HepG2 (cell line): ENCODE data around the gene TRIM67. TPM values are rescaled to one million over a fixed set of nuclear protein-coding genes. Genes with fewer than 3 reads are reported as not detected.

ENCODE experiments used
- ATAC-seq: fragments of 200-7000 bp; cut with Tn5 transposase; 3 replicates; pipeline ENCODE4 v1.9.1; 2020; ENCODE audit warnings: mild to moderate bottlenecking, moderate library complexity
- BruUV-seq: library from RNA; stranded (reverse); fragments of 400-500 nt; replicated peaks from 2 replicates; lab custom pipeline; 2021; lab: Mats Ljungman, UMichigan
- CTCF ChIA-PET: fragments of 300-600 bp; formaldehyde crosslinking; extraction: SDS; loops from one replicate; lab custom pipeline; 2021; ENCODE audit warnings: low total read pairs, inconsistent platforms, low intra/inter-chr PET ratio; lab: Yijun Ruan, JAX
- POLR2A ChIA-PET: fragments of 350-600 bp; sonication (Branson Sonifier 250); formaldehyde crosslinking; loops from one replicate; lab custom pipeline; 2020; ENCODE audit warnings: antibody characterized with exemption, inconsistent platforms; lab: Yijun Ruan, JAX
- DNase-seq: peaks from one replicate; pipeline ENCODE4 v3.0.0-alpha.2; 2015; ENCODE audit warnings: low spot score
- FAIRE-seq: peaks from 3 replicates; lab custom pipeline; 2011; peaks lifted over from hg19 to GRCh38; lab: Jason Lieb, UNC
- H2AFZ ChIP-seq: one replicate; pipeline ENCODE4 v1.6.1; 2011; ENCODE audit warnings: low read length, inconsistent platforms
- H3K27ac ChIP-seq: fragments of 300-600 bp; 3 replicates; pipeline ENCODE4 v1.8.0; 2011; ENCODE audit warnings: mixed run types, mild to moderate bottlenecking, mixed read lengths, low read length, inconsistent platforms; ENCODE audit not compliant: insufficient read depth; ENCODE audit errors: extremely low read length
- H3K27me3 ChIP-seq, 2 experiments: fragments of 200-600 bp in 1 of 2; 2 replicates in 1 of 2; 3 replicates in 1 of 2; pipeline versions ENCODE4 v1.6.0 to v1.8.0; 2011; ENCODE audit warnings: low read length in 2 of 2, mild to moderate bottlenecking in 2 of 2, moderate library complexity in 2 of 2, inconsistent platforms in 1 of 2; ENCODE audit not compliant: insufficient read depth in 2 of 2, control insufficient read depth in 1 of 2
- H3K36me3 ChIP-seq, 2 experiments: fragments of 200-600 bp in 1 of 2; replicated peaks in 1 of 2; 2 replicates in 1 of 2; 3 replicates in 1 of 2; pipeline versions ENCODE4 v1.5.1 to v1.8.0; 2011; ENCODE audit warnings: low read length in 2 of 2, inconsistent platforms in 1 of 2; ENCODE audit not compliant: insufficient read depth in 2 of 2, control insufficient read depth in 1 of 2
- H3K4me1 ChIP-seq: 2 replicates; pipeline ENCODE4 v1.5.1; 2012; ENCODE audit warnings: low read length, inconsistent platforms; ENCODE audit not compliant: insufficient read depth
- H3K4me2 ChIP-seq: 2 replicates; pipeline ENCODE4 v1.6.0; 2011; ENCODE audit warnings: low read depth, low read length, inconsistent platforms
- H3K4me3 ChIP-seq, 3 experiments: fragments of 200-600 bp in 1 of 3; sonication (generic), shearing (Covaris generic) in 1 of 3; replicated peaks in 1 of 3; 2 replicates each; pipeline ENCODE4 v1.5.1; 2011 to 2016; ENCODE audit warnings: low read length in 3 of 3, inconsistent platforms in 2 of 3, low read depth in 2 of 3, mild to moderate bottlenecking in 2 of 3, control low read depth in 1 of 3, mixed read lengths in 1 of 3; ENCODE audit not compliant: insufficient read depth in 1 of 3
- H3K79me2 ChIP-seq: one replicate; pipeline ENCODE4 v1.6.1; 2011; ENCODE audit warnings: low read length, inconsistent platforms; ENCODE audit not compliant: insufficient read depth
- H3K9ac ChIP-seq: 2 replicates; pipeline ENCODE4 v1.6.0; 2011; ENCODE audit warnings: mild to moderate bottlenecking, low read depth, low read length, inconsistent platforms; ENCODE audit not compliant: insufficient read depth
- H3K9me3 ChIP-seq: 2 replicates; pipeline ENCODE4 v1.5.1; 2012; ENCODE audit warnings: mild to moderate bottlenecking, low read length
- H4K20me1 ChIP-seq: 2 replicates; pipeline ENCODE4 v1.6.0; 2011; ENCODE audit warnings: inconsistent platforms, mild to moderate bottlenecking, low read length, moderate library complexity; ENCODE audit not compliant: insufficient read depth
- ARID2 ChIP-seq: sonication (generic); formaldehyde crosslinking; IDR thresholded peaks from 2 replicates; pipeline ENCODE4 v1.8.1; 2022; ENCODE audit warnings: mild to moderate bottlenecking, missing genetic modification reagents, borderline replicate concordance
- FLYWCH1 ChIP-seq: sonication (generic); formaldehyde crosslinking; IDR thresholded peaks from 2 replicates; pipeline ENCODE4 v1.8.1; 2023; ENCODE audit warnings: mild to moderate bottlenecking, missing genetic modification reagents
- IRF2 ChIP-seq: IDR thresholded peaks from 2 replicates; pipeline ENCODE4 v1.6.1; 2018; ENCODE audit warnings: missing genetic modification reagents, missing compliant biosample characterization
- MLLT10 ChIP-seq: sonication (generic); formaldehyde crosslinking; IDR thresholded peaks from 2 replicates; pipeline ENCODE4 v1.4.0; 2020; ENCODE audit warnings: missing genetic modification reagents
- PHB2 ChIP-seq: fragments of 450-650 bp; IDR thresholded peaks from 2 replicates; pipeline ENCODE4 v1.6.1; 2018; ENCODE audit not compliant: partially characterized antibody
- PHF21A ChIP-seq: sonication (generic); formaldehyde crosslinking; IDR thresholded peaks from 2 replicates; pipeline ENCODE4 v1.5.0; 2020; ENCODE audit warnings: mild to moderate bottlenecking, missing genetic modification reagents
- SNRNP70 ChIP-seq: fragments of 200-400 bp; formaldehyde crosslinking; IDR thresholded peaks from 2 replicates; pipeline ENCODE4 v1.6.1; 2017; ENCODE audit warnings: mild to moderate bottlenecking, low read depth, low read length, moderate library complexity
- THYN1 ChIP-seq: sonication (generic); formaldehyde crosslinking; IDR thresholded peaks from 2 replicates; pipeline ENCODE4 v1.8.1; 2023; ENCODE audit warnings: low read depth, mild to moderate bottlenecking, moderate library complexity, missing genetic modification reagents, borderline replicate concordance
- ZBTB39 ChIP-seq: sonication (generic); formaldehyde crosslinking; IDR thresholded peaks from 2 replicates; pipeline ENCODE4 v1.5.0; 2020; ENCODE audit warnings: missing genetic modification reagents
- ZNF431 ChIP-seq: sonication (generic); formaldehyde crosslinking; IDR thresholded peaks from 2 replicates; pipeline ENCODE4 v1.9.0; 2022; ENCODE audit warnings: missing genetic modification reagents, low read depth, mild to moderate bottlenecking, borderline replicate concordance
- ZNF546 ChIP-seq: sonication (generic); formaldehyde crosslinking; conservative IDR thresholded peaks from 2 replicates; pipeline ENCODE4 v1.8.1; 2023; ENCODE audit warnings: mild to moderate bottlenecking, missing genetic modification reagents
- ZNF598 ChIP-seq: sonication (generic); formaldehyde crosslinking; IDR thresholded peaks from 2 replicates; pipeline ENCODE4 v1.5.1; 2020; ENCODE audit warnings: mild to moderate bottlenecking, missing genetic modification reagents, borderline replicate concordance
- WGBS: methylation state at CpG from one replicate; pipeline ENCODE4 v1.1.6; 2017; ENCODE audit warnings: low lambda C conversion rate; 5-methylcytosine and 5-hydroxymethylcytosine counted together
- in situ Hi-C: cut with HindIII; loops from 2 replicates; pipeline ENCODE4 v1.10.0; 2017; ENCODE audit warnings: low pct_unique_long_range_greater_than_20kb; ENCODE audit not compliant: extremely low pct_ligation_motif_present
- intact Hi-C: fragments of 100-400 bp; cut with micrococcal nuclease; formaldehyde crosslinking; loops from one replicate; pipeline ENCODE4 v1.10.0; 2022; ENCODE audit not compliant: unreplicated experiment
- polyA plus RNA-seq, 8 experiments: library from polyadenylated mRNA; depleted of rRNA in 3 of 8; stranded (reverse) in 7 of 8; unstranded in 1 of 8; fragments of >200 nt; fragmentation: Illumina TruSeq in 4 of 8; extraction: Trizol in 4 of 8; gene quantifications; 2 replicates each; pipeline versions ENCODE4 v1.2.1 to v1.2.3, GENCODE V29; 2011 to 2016; ENCODE audit warnings: low read depth in 4 of 8, missing spikeins in 1 of 8, mixed read lengths in 1 of 8; ENCODE audit not compliant: insufficient read depth in 1 of 8
- total RNA-seq, 5 experiments: library from RNA; depleted of rRNA; stranded (reverse); fragments of >200 nt; fragmentation: Illumina TruSeq; extraction: Trizol; gene quantifications; 2 replicates each; pipeline ENCODE4 v1.2.3, GENCODE V29; 2016; ENCODE audit warnings: low read depth in 1 of 5
- TF ChIP-seq, protein P1 (sequence below), 2 experiments: fragments of 450-650 bp in 1 of 2; sonication (generic) in 1 of 2; formaldehyde crosslinking in 1 of 2; IDR thresholded peaks; 2 replicates each; pipeline versions ENCODE4 v1.6.1 to v1.8.0; 2016 to 2022; ENCODE audit warnings: antibody characterized with exemption in 1 of 2, mild to moderate bottlenecking in 1 of 2, missing genetic modification reagents in 1 of 2
- TF ChIP-seq, protein P2 (sequence below): IDR thresholded peaks from 2 replicates; pipeline ENCODE4 v1.6.1; 2016

The TRIM67 gene
- total and polyA plus RNA-seq, 2 of the 13 experiments (the other 11 are each of a cell fraction or from before 2014, with no cell fraction given): not detected

DNA sequence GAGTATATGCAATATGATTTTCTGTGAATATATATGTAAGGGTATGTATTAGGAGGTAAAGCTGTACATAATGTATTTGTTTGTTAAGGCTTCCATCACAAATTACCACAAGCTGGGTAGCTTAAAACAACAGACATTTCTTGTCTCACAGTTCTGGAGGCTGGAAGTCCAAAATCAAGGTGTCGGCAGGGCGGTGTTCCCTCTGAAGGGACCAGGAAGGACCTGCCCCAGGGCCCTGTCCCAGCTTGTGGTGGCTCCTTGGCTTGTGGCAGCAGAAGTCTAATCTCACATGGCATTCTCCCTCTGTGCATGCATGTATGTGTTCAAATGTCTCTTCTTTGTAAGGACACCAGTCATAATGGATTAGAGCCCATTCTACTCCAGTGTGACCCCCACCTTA lies 17.1 kb downstream of the TRIM67 start:
- WGBS: 60% methylated on average over 1 of the region's 2 CpGs
- FAIRE-seq (no peak), DNase-seq (no peak), ATAC-seq (no peak)
- Histone ChIP-seq H3K9ac (no peak overlapping the region), H3K36me3 (no peaks in the 10 kb centered on the region), H3K27ac (no peak overlapping the region), H3K4me1 (no peaks in the 10 kb centered on the region), H3K4me2 (no peak overlapping the region), H4K20me1 (no peaks in the 10 kb centered on the region), H3K79me2 (no peaks in the 10 kb centered on the region), H3K27me3 (peaks cover 3 to 9% of the 10 kb centered on the region in 2 experiments; a peak in 3 of 5 replicates), H3K9me3 (0 out of 2 replicates have a peak, but pooled peaks cover 3% of the 10 kb centered on the region), H3K4me3 (no peak overlapping the region), H2AFZ (no peak overlapping the region)
- in situ Hi-C loops: no loop called here
- ChIA-PET CTCF (no interaction called here), POLR2A (no interaction called here)
- no TSS peak for BruUV-seq
- intact Hi-C loops: no loop called here
- TF ChIP-seq FLYWCH1 (no peak), ZNF431 (CRISPR knock-in tag) (no peak), ZBTB39 (CRISPR knock-in tag) (no peak), SNRNP70 (no peak), ZNF546 (CRISPR knock-in tag) (no peak), MLLT10 (no peak), PHF21A (CRISPR knock-in tag) (no peak), ARID2 (CRISPR knock-in tag) (no peak), IRF2 (CRISPR knock-in tag) (no peak), PHB2 (no peak), THYN1 (CRISPR knock-in tag) (no peak), ZNF598 (CRISPR knock-in tag) (no peak)
- TF ChIP-seq, protein P1, sequence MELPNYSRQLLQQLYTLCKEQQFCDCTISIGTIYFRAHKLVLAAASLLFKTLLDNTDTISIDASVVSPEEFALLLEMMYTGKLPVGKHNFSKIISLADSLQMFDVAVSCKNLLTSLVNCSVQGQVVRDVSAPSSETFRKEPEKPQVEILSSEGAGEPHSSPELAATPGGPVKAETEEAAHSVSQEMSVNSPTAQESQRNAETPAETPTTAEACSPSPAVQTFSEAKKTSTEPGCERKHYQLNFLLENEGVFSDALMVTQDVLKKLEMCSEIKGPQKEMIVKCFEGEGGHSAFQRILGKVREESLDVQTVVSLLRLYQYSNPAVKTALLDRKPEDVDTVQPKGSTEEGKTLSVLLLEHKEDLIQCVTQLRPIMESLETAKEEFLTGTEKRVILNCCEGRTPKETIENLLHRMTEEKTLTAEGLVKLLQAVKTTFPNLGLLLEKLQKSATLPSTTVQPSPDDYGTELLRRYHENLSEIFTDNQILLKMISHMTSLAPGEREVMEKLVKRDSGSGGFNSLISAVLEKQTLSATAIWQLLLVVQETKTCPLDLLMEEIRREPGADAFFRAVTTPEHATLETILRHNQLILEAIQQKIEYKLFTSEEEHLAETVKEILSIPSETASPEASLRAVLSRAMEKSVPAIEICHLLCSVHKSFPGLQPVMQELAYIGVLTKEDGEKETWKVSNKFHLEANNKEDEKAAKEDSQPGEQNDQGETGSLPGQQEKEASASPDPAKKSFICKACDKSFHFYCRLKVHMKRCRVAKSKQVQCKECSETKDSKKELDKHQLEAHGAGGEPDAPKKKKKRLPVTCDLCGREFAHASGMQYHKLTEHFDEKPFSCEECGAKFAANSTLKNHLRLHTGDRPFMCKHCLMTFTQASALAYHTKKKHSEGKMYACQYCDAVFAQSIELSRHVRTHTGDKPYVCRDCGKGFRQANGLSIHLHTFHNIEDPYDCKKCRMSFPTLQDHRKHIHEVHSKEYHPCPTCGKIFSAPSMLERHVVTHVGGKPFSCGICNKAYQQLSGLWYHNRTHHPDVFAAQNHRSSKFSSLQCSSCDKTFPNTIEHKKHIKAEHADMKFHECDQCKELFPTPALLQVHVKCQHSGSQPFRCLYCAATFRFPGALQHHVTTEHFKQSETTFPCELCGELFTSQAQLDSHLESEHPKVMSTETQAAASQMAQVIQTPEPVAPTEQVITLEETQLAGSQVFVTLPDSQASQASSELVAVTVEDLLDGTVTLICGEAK (IDR thresholded peaks at IDR 0.05): no peak
- TF ChIP-seq, protein P1 (CRISPR knock-in tag; IDR thresholded peaks at IDR 0.05): no peak
- TF ChIP-seq, protein P2, sequence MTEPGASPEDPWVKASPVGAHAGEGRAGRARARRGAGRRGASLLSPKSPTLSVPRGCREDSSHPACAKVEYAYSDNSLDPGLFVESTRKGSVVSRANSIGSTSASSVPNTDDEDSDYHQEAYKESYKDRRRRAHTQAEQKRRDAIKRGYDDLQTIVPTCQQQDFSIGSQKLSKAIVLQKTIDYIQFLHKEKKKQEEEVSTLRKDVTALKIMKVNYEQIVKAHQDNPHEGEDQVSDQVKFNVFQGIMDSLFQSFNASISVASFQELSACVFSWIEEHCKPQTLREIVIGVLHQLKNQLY (CRISPR knock-in tag): no peak
